ENCODE data around the gene OAS2. TPM values are rescaled to one million over a fixed set of nuclear protein-coding genes. Genes with fewer than 3 reads are reported as not detected.

The OAS2 gene
- total and polyA plus RNA-seq, 2 of the 8 experiments (the other 6 are each of a cell fraction or from before 2014, with no cell fraction given) = 0.06 TPM; not detected in 1

DNA sequence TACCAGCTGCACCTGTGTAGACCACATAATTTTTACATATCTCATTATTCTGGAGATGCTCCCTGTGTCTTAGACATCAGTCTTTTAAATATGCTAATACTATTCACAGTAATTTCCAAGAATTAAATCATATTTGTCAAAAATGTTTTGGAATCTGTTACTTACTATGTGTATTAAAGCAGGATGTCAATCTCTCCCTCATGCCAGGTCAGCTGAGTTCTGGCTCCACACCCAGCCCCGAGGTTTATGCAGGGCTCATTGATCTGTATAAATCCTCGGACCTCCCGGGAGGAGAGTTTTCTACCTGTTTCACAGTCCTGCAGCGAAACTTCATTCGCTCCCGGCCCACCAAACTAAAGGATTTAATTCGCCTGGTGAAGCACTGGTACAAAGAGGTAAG, 27.9 kb downstream of the OAS2 start (continued):
- no peak for TF ChIP-seq EP300 (IDR thresholded peaks at IDR 0.05; ENCODE audit: borderline replicate concordance in 1 of 2, low read depth in 2 of 2, low read length in 2 of 2)
- no peak for TF ChIP-seq NANOG (IDR thresholded peaks at IDR 0.05; ENCODE audit: insufficient read depth, low read depth, low read length, poor library complexity, severe bottlenecking)
